Measurements from ENCODE around the gene HECTD1. TPM values are rescaled to one million over a fixed set of nuclear protein-coding genes. Genes with fewer than 3 reads are reported as not detected.

Gene HECTD1
- 197 and 230 TPM in 2 replicates for total RNA-seq

DNA sequence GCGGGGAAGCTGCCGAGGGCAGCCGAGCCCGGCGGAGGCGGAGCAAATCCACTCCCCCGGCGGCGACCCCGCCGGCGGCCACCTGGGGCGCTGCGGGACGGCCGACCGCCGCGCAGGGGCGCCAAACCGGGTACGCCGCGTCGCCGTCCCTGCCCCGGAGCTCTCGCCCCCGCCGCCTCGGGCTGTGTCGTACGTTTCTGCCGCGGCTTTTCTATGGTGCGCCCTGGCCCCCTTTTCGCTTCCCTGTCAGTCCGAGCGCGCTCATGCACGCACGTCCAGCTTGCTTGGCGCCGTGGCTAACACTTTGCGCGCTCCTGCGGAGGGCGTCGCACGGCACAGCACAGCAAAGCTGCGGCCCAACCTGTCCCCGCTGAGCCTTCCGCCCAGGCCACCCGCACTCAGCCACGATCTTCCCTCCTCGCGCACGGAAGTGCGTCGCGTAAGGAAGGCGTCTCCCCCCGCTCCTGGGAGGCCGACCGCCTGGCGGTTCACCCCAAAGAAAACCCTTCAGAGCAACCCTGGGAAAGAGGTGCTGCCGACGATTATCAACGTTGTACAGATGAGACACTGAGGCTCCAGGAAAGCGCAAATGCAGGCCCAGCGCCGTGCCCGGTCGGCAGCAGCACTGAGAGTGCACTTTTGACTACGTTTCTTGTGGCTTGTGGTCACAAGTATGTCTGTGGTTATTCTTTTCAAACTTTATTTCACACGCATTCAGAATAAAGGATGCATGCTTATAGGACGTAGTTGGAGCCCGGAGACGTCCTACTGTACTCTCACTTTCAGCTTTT, at the start of gene HECTD1:
Gene HECTD1 (minus strand): TSS at position 39 of the 791 bp plus-strand sequence. CDS start 1,857 bp downstream, outside the sequence.

Small RNA genes lying within 50 kb of the gene (small RNA-seq; reads per million reads assigned to genes)
- not detected for gene RF00019
- gene RNU6-541P, result not detected

Other genes starting within 250 kb of the HECTD1 start
- 2.9 and 8.3 TPM in 2 replicates for gene AP4S1, start 182.1 kb downstream of the HECTD1 start, total RNA-seq
- 41.8 and 52.7 TPM in 2 replicates for gene STRN3, start 181.4 kb downstream of the HECTD1 start, total RNA-seq
- 32.8 and 34.0 TPM in 2 replicates for gene HEATR5A, start 212.8 kb upstream of the HECTD1 start, total RNA-seq
- 27.3 and 28.7 TPM in 2 replicates for gene DTD2, start 249.7 kb upstream of the HECTD1 start, total RNA-seq

Data from vein endothelial cell (primary cell).